Endothelial cell of umbilical vein (primary cell): ENCODE data around the gene RAB33B. TPM values are rescaled to one million over a fixed set of nuclear protein-coding genes. Genes with fewer than 3 reads are reported as not detected.

Experiments
- BruUV-seq: library from RNA; stranded (reverse); fragments of 400-500 nt; replicated peaks from 2 replicates; lab custom pipeline; 2021; lab: Mats Ljungman, UMichigan
- CTCF ChIA-PET: fragments of 300-600, 350-600 bp; sonication (Branson Sonifier 250); formaldehyde crosslinking; loops from one replicate; lab custom pipeline; 2021; ENCODE audit warnings: antibody characterized with exemption, inconsistent platforms; lab: Charles Lee
- POLR2A ChIA-PET: fragments of 300-600, 350-600 bp; sonication (Branson Sonifier 250); formaldehyde crosslinking; loops from one replicate; lab custom pipeline; 2021; ENCODE audit warnings: antibody characterized with exemption, inconsistent platforms; lab: Charles Lee
- DNase-seq: peaks from one replicate; pipeline ENCODE4 v3.0.0-alpha.2; 2011; ENCODE audit warnings: low read depth, low spot score
- FAIRE-seq: peaks from 2 replicates; lab custom pipeline; 2011; peaks lifted over from hg19 to GRCh38; lab: Jason Lieb, UNC
- H2AFZ ChIP-seq: 2 replicates; pipeline ENCODE4 v1.6.0; 2012; ENCODE audit warnings: low read depth, low read length, control low read depth, inconsistent platforms
- H3K27ac ChIP-seq: 2 replicates; pipeline ENCODE4 v1.5.1; 2011; ENCODE audit warnings: low read depth, mild to moderate bottlenecking, control low read depth, low read length, moderate library complexity; ENCODE audit not compliant: insufficient read depth
- H3K27me3 ChIP-seq, 2 experiments: 2 replicates each; pipeline versions ENCODE4 v1.6.0 to v1.6.1; 2011; ENCODE audit warnings: low read length in 2 of 2, mixed read lengths in 1 of 2; ENCODE audit not compliant: control insufficient read depth in 2 of 2, insufficient read depth in 2 of 2
- H3K36me3 ChIP-seq, 2 experiments: 2 replicates in 1 of 2; 3 replicates in 1 of 2; pipeline ENCODE4 v1.5.1; 2011; ENCODE audit warnings: low read length in 2 of 2, mild to moderate bottlenecking in 1 of 2, moderate library complexity in 1 of 2; ENCODE audit not compliant: control insufficient read depth in 2 of 2, insufficient read depth in 2 of 2; ENCODE audit errors: extremely low read depth in 1 of 2
- H3K4me1 ChIP-seq: 3 replicates; pipeline ENCODE4 v1.5.1; 2011; ENCODE audit warnings: mild to moderate bottlenecking, low read length; ENCODE audit not compliant: control insufficient read depth, insufficient read depth; ENCODE audit errors: extremely low read depth
- H3K4me2 ChIP-seq: 2 replicates; pipeline ENCODE4 v1.6.1; 2011; ENCODE audit warnings: low read length, control low read depth, mixed read lengths; ENCODE audit not compliant: insufficient read depth
- H3K4me3 ChIP-seq, 3 experiments: fragments of 200-600 bp in 1 of 3; sonication (generic), shearing (Covaris generic) in 1 of 3; replicated peaks in 1 of 3; 2 replicates each; pipeline ENCODE4 v1.5.1; 2011 to 2016; ENCODE audit warnings: control low read depth in 3 of 3, low read length in 3 of 3, mild to moderate bottlenecking in 2 of 3, inconsistent platforms in 1 of 3, low read depth in 1 of 3, moderate library complexity in 1 of 3; ENCODE audit not compliant: insufficient read depth in 1 of 3
- H3K79me2 ChIP-seq: 2 replicates; pipeline ENCODE4 v1.6.0; 2012; ENCODE audit warnings: low read length, inconsistent platforms; ENCODE audit not compliant: control insufficient read depth, insufficient read depth
- H3K9ac ChIP-seq: replicated peaks from 2 replicates; pipeline ENCODE3; 2011; ENCODE audit warnings: low read length, control low read depth; ENCODE audit not compliant: insufficient read depth; ENCODE audit errors: extremely low read depth
- H3K9me1 ChIP-seq: replicated peaks from 3 replicates; pipeline ENCODE4 v1.6.0; 2011; ENCODE audit warnings: mild to moderate bottlenecking, low read length; ENCODE audit not compliant: control insufficient read depth, insufficient read depth; ENCODE audit errors: extremely low read depth
- H3K9me3 ChIP-seq: replicated peaks from 2 replicates; pipeline ENCODE4 v1.5.1; 2012; ENCODE audit warnings: low read length, inconsistent platforms; ENCODE audit not compliant: control insufficient read depth, insufficient read depth
- H4K20me1 ChIP-seq: replicated peaks from 2 replicates; pipeline ENCODE3; 2011; ENCODE audit warnings: mild to moderate bottlenecking, low read length; ENCODE audit not compliant: control insufficient read depth, insufficient read depth; ENCODE audit errors: extremely low read depth
- CTCF ChIP-seq, 2 donors: IDR thresholded peaks; 1 replicate in 1 of 2; 2 replicates in 1 of 2; pipeline ENCODE4 v1.5.1; 2011; ENCODE audit warnings: low read length in 2 of 2, mild to moderate bottlenecking in 2 of 2, moderate library complexity in 2 of 2, control low read depth in 1 of 2, inconsistent platforms in 1 of 2, low read depth in 1 of 2; ENCODE audit not compliant: insufficient read depth in 1 of 2; ENCODE audit errors: extremely low read depth in 1 of 2
- EZH2 ChIP-seq: IDR thresholded peaks from 2 replicates; pipeline ENCODE4 v1.6.1; 2012; ENCODE audit warnings: borderline replicate concordance, low read depth, mild to moderate bottlenecking, moderate library complexity, low read length, inconsistent platforms; ENCODE audit not compliant: severe bottlenecking
- FOS ChIP-seq: IDR thresholded peaks from 2 replicates; pipeline ENCODE4 v1.6.1; 2011; ENCODE audit warnings: mild to moderate bottlenecking, low read length, moderate library complexity, borderline replicate concordance; ENCODE audit not compliant: insufficient read depth
- MYC ChIP-seq: IDR thresholded peaks from one replicate; pipeline ENCODE4 v1.6.1; 2011; ENCODE audit warnings: mild to moderate bottlenecking, low read depth, low read length
- POLR2AphosphoS5 ChIP-seq: IDR thresholded peaks from 2 replicates; pipeline ENCODE4 v1.6.1; 2012; ENCODE audit warnings: low read depth, mild to moderate bottlenecking, control low read depth, low read length, moderate library complexity; ENCODE audit not compliant: insufficient read depth
- dilution Hi-C: fragments of 300-500 bp; cut with MboI; formaldehyde crosslinking; loops from one replicate; pipeline ENCODE4 v1.15.0; 2019; ENCODE audit warnings: low sequenced_read_pairs; ENCODE audit not compliant: extremely low pct_ligation_motif_present
- intact Hi-C: fragments of 100-400 bp; cut with micrococcal nuclease; formaldehyde crosslinking; loops from one replicate; pipeline ENCODE4 v1.10.0; 2022
- polyA plus RNA-seq, 4 experiments: library from polyadenylated mRNA; depleted of rRNA in 3 of 4; stranded (reverse) in 3 of 4; unstranded in 1 of 4; fragments of >200 nt; gene quantifications; 2 replicates each; pipeline versions ENCODE4 v1.2.1 to v1.2.3, GENCODE V29; 2011 to 2012; ENCODE audit warnings: missing spikeins in 1 of 4
- total RNA-seq: library from RNA; stranded (reverse); gene quantifications from 2 replicates; pipeline ENCODE4 v1.2.3, GENCODE V29; 2021

RAB33B gene
- total and polyA plus RNA-seq, 2 donors (not counting 3 experiments of a cell fraction or from before 2014, with no cell fraction given): 7.8 to 14.7 TPM

- no peak for TF ChIP-seq POLR2AphosphoS5
- TF ChIP-seq MYC: no peak
- TF ChIP-seq FOS: no peak
- no peak for TF ChIP-seq CTCF (IDR thresholded peaks at IDR 0.05; ENCODE audit: extremely low read depth in 1 of 2, insufficient read depth in 1 of 2, low read depth in 1 of 2, low read length in 2 of 2)
- TF ChIP-seq EZH2: no peak
- Histone ChIP-seq H3K4me2 (no peak overlapping the region), H3K27ac (no peak overlapping the region), H3K9me3 (no peaks in the 10 kb centered on the region), H3K9ac (no peak overlapping the region), H3K36me3 (peaks cover 24 to 26% of the 10 kb centered on the region in 2 experiments), H3K27me3 (no peaks in the 10 kb centered on the region), H3K79me2 (no peaks in the 10 kb centered on the region), H3K4me3 (no peak overlapping the region), H4K20me1 (no peaks in the 10 kb centered on the region), H2AFZ (no peak overlapping the region), H3K9me1 (no peaks in the 10 kb centered on the region), H3K4me1 (no peaks in the 10 kb centered on the region)
- ChIA-PET CTCF (interaction anchor here (1.0 to 1.3 kb wide), 4 partner anchors 9 to 491 kb away, joined by 3 to 5 read pairs (median 3); no protein-coding TSS in a partner anchor), POLR2A (interaction anchor here (0.6 kb wide), 1 partner anchor 12 kb away, joined by 4 read pairs; no protein-coding TSS in a partner anchor)
- FAIRE-seq (no peak), DNase-seq (no peak)
- BruUV-seq: no TSS peak
- intact Hi-C loops (no loop called here), dilution Hi-C loops (no loop called here)
These were observed 68.0 kb downstream of the RAB33B start for GRCh38 chr4:139521754-139522401.
